PC-3 (cell line): ENCODE results near the gene SLC34A1. TPM values are rescaled to one million over a fixed set of nuclear protein-coding genes. Genes with fewer than 3 reads are reported as not detected.
A peak's percentile ranks its signal among the peaks of the same experiment; 100 is the strongest.

Experiments used
- ATAC-seq: fragments of 200-7000 bp; cut with Tn5 transposase; 2 replicates; pipeline ENCODE4 v1.9.1; 2020; ENCODE audit warnings: mild to moderate bottlenecking, moderate library complexity
- BruUV-seq: library from RNA; stranded (reverse); fragments of 400-500 nt; replicated peaks from 2 replicates; lab custom pipeline; 2021; lab: Mats Ljungman, UMichigan
- CTCF ChIA-PET: fragments of 300-600 bp; sonication (Branson Sonifier 250); formaldehyde crosslinking; loops from one replicate; lab custom pipeline; 2022; ENCODE audit warnings: antibody characterized with exemption; lab: Charles Lee
- POLR2A ChIA-PET: fragments of 300-600 bp; sonication (Branson Sonifier 250); formaldehyde crosslinking; loops from one replicate; lab custom pipeline; 2022; ENCODE audit warnings: antibody characterized with exemption; ENCODE audit not compliant: unreplicated experiment; lab: Charles Lee
- DNase-seq: peaks from one replicate; pipeline ENCODE4 v3.0.0-alpha.2; 2015
- H2AFZ ChIP-seq: fragments of 300-600 bp; sonication (generic); 2 replicates; pipeline ENCODE4 v1.6.0; 2016; ENCODE audit warnings: antibody characterized with exemption, low read length
- H3F3A ChIP-seq: fragments of 300-600 bp; sonication (generic); one replicate; pipeline ENCODE4 v1.6.0; 2017; ENCODE audit warnings: antibody characterized with exemption, low read length, control low read depth, mild to moderate bottlenecking; ENCODE audit not compliant: unreplicated experiment
- H3K27ac ChIP-seq: fragments of 300-600 bp; sonication (generic); 2 replicates; pipeline ENCODE4 v1.5.1; 2016; ENCODE audit warnings: mild to moderate bottlenecking, low read length
- H3K27me3 ChIP-seq: fragments of 300-600 bp; sonication (generic); 2 replicates; pipeline ENCODE4 v1.6.1; 2016; ENCODE audit warnings: low read length, mixed read lengths
- H3K36me3 ChIP-seq: fragments of 300-600 bp; sonication (generic); 2 replicates; pipeline ENCODE4 v1.6.1; 2016; ENCODE audit warnings: low read depth, mixed run types, low read length, mixed read lengths
- H3K4me1 ChIP-seq: fragments of 300-600 bp; sonication (generic); 2 replicates; pipeline ENCODE4 v1.5.1; 2016; ENCODE audit warnings: low read length; ENCODE audit not compliant: insufficient read depth
- H3K4me2 ChIP-seq: fragments of 300-600 bp; sonication (generic); 2 replicates; pipeline ENCODE4 v1.6.0; 2016; ENCODE audit warnings: low read length
- H3K4me3 ChIP-seq: fragments of 300-600 bp; sonication (generic); 2 replicates; pipeline ENCODE4 v1.5.1; 2016; ENCODE audit warnings: mild to moderate bottlenecking, low read length, mixed read lengths
- H3K79me2 ChIP-seq: fragments of 300-600 bp; sonication (generic); 2 replicates; pipeline ENCODE4 v1.6.1; 2017; ENCODE audit warnings: low read length, mixed read lengths
- H3K9ac ChIP-seq: fragments of 300-600 bp; sonication (generic); 2 replicates; pipeline ENCODE4 v1.6.0; 2016; ENCODE audit warnings: mild to moderate bottlenecking, low read length
- H3K9me2 ChIP-seq: fragments of 300-600 bp; sonication (generic); replicated peaks from 2 replicates; pipeline ENCODE4 v1.6.1; 2016; ENCODE audit warnings: mixed run types, low read length, mixed read lengths
- H3K9me3 ChIP-seq: fragments of 300-600 bp; sonication (generic); 2 replicates; pipeline ENCODE4 v1.6.1; 2016; ENCODE audit warnings: low read length, mixed read lengths
- H4K20me1 ChIP-seq: fragments of 300-600 bp; sonication (generic); 2 replicates; pipeline ENCODE4 v1.6.1; 2016; ENCODE audit warnings: low read length, mixed read lengths
- EZH2 ChIP-seq: fragments of 300-600 bp; sonication (generic); IDR thresholded peaks from one replicate; pipeline ENCODE4 v1.6.1; 2017; ENCODE audit warnings: antibody characterized with exemption, mild to moderate bottlenecking, low read length; ENCODE audit not compliant: unreplicated experiment
- EZH2phosphoT487 ChIP-seq: fragments of 300-600 bp; sonication (generic); IDR thresholded peaks from 2 replicates; pipeline ENCODE4 v1.6.1; 2018; ENCODE audit warnings: mild to moderate bottlenecking, antibody characterized with exemption, low read length, borderline replicate concordance
- intact Hi-C: fragments of 100-400 bp; cut with micrococcal nuclease; formaldehyde crosslinking; loops from 2 replicates; pipeline ENCODE4 v1.9.0; 2023
- total RNA-seq: library from RNA; depleted of rRNA; stranded (reverse); fragments of >200 nt; gene quantifications from 2 replicates; pipeline ENCODE4 v1.2.3, GENCODE V29; 2014
- TF ChIP-seq, protein P1 (sequence below): fragments of 300-600 bp; sonication (generic); conservative IDR thresholded peaks from 2 replicates; pipeline ENCODE4 v1.5.1; 2017; ENCODE audit warnings: antibody characterized with exemption, low read depth, mild to moderate bottlenecking, low read length

Gene SLC34A1
- total RNA-seq, 1 experiment from 2014 or later, result 0.07 TPM

DNA sequence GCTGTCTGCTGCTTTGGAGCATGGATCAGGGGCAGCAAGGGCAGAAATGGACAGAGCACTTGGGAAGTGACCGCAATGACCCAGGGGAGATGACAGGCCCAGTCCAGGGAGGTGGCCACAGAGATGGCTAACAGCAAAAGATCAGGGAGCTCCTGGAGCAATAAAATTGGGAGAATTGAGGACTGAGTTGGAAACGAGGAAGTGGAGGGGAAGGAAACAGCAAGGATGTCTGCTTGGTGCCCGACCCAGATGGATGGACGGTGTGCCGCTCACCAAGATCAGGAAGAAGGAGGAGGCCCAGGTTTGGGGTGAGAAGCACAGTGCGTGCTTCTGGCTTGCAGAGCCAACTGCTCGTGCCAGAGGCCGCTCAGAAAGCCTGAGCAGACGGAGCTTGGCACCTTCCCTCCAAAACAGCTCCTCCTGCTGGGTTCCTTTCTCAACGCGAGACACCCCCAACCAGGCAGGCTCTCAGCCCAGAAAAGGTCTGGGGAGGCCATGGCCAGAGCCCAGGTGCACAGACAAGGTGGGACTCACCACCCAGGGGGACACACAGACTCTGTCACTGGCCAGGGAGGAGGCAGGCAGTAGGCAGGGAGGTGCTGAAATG lies 1.7 kb upstream of the SLC34A1 start:
- peaks cover 8% of the 10 kb centered on the region for H3K4me1 ChIP-seq
- H3K79me2 ChIP-seq, result no peaks in the 10 kb centered on the region
- H3K27me3 ChIP-seq, result no peaks in the 10 kb centered on the region
- intact Hi-C loops, result no loop called here
- no peak overlapping the region for H3K4me2 ChIP-seq
- BruUV-seq, result no TSS peak
- H3K9me3 ChIP-seq, result no peaks in the 10 kb centered on the region
- ChIA-PET POLR2A (no interaction called here), CTCF (interaction anchor here (0.6 to 1.2 kb wide), 3 partner anchors 12 to 55 kb away, joined by 3 to 4 read pairs (median 3); no protein-coding TSS in a partner anchor)
- TF ChIP-seq, protein P1, sequence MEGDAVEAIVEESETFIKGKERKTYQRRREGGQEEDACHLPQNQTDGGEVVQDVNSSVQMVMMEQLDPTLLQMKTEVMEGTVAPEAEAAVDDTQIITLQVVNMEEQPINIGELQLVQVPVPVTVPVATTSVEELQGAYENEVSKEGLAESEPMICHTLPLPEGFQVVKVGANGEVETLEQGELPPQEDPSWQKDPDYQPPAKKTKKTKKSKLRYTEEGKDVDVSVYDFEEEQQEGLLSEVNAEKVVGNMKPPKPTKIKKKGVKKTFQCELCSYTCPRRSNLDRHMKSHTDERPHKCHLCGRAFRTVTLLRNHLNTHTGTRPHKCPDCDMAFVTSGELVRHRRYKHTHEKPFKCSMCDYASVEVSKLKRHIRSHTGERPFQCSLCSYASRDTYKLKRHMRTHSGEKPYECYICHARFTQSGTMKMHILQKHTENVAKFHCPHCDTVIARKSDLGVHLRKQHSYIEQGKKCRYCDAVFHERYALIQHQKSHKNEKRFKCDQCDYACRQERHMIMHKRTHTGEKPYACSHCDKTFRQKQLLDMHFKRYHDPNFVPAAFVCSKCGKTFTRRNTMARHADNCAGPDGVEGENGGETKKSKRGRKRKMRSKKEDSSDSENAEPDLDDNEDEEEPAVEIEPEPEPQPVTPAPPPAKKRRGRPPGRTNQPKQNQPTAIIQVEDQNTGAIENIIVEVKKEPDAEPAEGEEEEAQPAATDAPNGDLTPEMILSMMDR, result peak; percentile 43
- TF ChIP-seq EZH2 (no peak), EZH2phosphoT487 (no peak)
- H3K36me3 ChIP-seq, result no peaks in the 10 kb centered on the region
- no peaks in the 10 kb centered on the region for H3F3A ChIP-seq
- ATAC-seq, result peak; percentile 35; the same call in 1 of the 2 replicates
- peak; percentile 33 for DNase-seq
- no peaks in the 10 kb centered on the region for H3K9me2 ChIP-seq
- H3K9ac ChIP-seq, result no peak overlapping the region
- H4K20me1 ChIP-seq, result no peaks in the 10 kb centered on the region
- H3K27ac ChIP-seq, result no peak overlapping the region
- no peak overlapping the region for H3K4me3 ChIP-seq
- no peak overlapping the region for H2AFZ ChIP-seq

DNA sequence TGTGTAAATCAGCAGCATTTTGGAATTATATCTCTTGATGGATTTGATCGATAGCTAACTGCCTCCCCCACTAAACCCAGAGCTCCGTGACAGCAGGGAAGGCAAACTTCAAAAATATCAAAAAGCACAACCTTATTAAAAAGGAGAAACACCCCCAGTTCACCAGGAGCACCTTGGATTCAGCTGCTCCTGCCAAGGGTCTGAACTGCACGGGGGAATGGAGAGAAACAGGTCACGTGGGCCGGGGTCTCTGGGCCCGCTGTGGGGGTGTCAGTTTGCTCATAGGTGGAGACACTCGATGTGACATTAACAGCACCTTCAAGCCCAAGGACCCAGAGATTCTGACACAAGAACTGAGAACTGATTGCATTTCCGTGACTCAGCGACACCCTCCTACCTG lies 1.1 kb upstream of the SLC34A1 start:
- Histone ChIP-seq H3K27me3 (no peaks in the 10 kb centered on the region), H3K36me3 (no peaks in the 10 kb centered on the region), H3K4me2 (no peak overlapping the region), H3K9ac (no peak overlapping the region), H3K27ac (no peak overlapping the region), H3F3A (no peaks in the 10 kb centered on the region), H3K4me3 (no peak overlapping the region), H3K4me1 (peaks cover 9% of the 10 kb centered on the region), H3K9me2 (no peaks in the 10 kb centered on the region), H3K9me3 (no peaks in the 10 kb centered on the region), H2AFZ (no peak overlapping the region), H3K79me2 (no peaks in the 10 kb centered on the region), H4K20me1 (no peaks in the 10 kb centered on the region)
- ChIA-PET POLR2A (no interaction called here), CTCF (interaction anchor here (0.6 to 1.2 kb wide), 3 partner anchors 12 to 55 kb away, joined by 3 to 4 read pairs (median 3); no protein-coding TSS in a partner anchor)
- DNase-seq, result no peak
- BruUV-seq, result no TSS peak
- intact Hi-C loops, result no loop called here
- no peak for ATAC-seq
- TF ChIP-seq EZH2, result no peak
- TF ChIP-seq EZH2phosphoT487, result no peak
- TF ChIP-seq, protein P1, result no peak

DNA sequence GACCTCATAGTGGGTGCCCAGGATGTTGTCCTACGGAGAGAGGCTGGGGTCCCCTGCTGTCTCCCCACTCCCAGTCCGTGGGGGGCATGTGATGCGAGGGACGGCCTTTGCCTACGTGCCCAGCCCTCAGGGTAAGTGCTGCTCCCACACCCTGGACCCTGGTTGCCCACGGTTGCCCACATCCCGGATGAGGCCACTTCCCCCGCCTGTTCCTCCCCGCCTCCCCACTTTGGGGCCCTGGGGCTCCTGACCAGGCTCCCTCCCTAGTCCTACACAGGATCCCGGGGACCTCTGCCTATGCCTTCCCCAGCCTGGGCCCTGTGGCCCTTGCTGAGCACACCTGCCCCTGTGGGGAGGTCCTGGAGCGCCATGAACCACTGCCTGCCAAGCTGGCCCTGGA lies 1.5 kb downstream of the SLC34A1 start:
- no peak overlapping the region for H2AFZ ChIP-seq
- no peaks in the 10 kb centered on the region for H3K27me3 ChIP-seq
- no TSS peak for BruUV-seq
- no peak for TF ChIP-seq EZH2
- no peak for TF ChIP-seq EZH2phosphoT487
- TF ChIP-seq, protein P1, result no peak
- ChIA-PET POLR2A (no interaction called here), CTCF (no interaction called here)
- H3K4me3 ChIP-seq, result no peak overlapping the region
- no peak for ATAC-seq
- no peaks in the 10 kb centered on the region for H3F3A ChIP-seq
- no peak for DNase-seq
- no peaks in the 10 kb centered on the region for H4K20me1 ChIP-seq
- H3K4me2 ChIP-seq, result no peak overlapping the region
- intact Hi-C loops, result no loop called here
- H3K36me3 ChIP-seq, result no peaks in the 10 kb centered on the region
- no peaks in the 10 kb centered on the region for H3K9me2 ChIP-seq
- H3K4me1 ChIP-seq, result peaks cover 26% of the 10 kb centered on the region
- H3K79me2 ChIP-seq, result no peaks in the 10 kb centered on the region
- H3K27ac ChIP-seq, result no peak overlapping the region
- no peaks in the 10 kb centered on the region for H3K9me3 ChIP-seq
- H3K9ac ChIP-seq, result no peak overlapping the region
